ENCODE measurements around the gene NAA38. TPM values are rescaled to one million over a fixed set of nuclear protein-coding genes. Genes with fewer than 3 reads are reported as not detected.

Gene NAA38
- total RNA-seq, 4 donors from 2014 or later: 61.2 to 209 (median 68.2) TPM

- TF ChIP-seq CTCF (IDR thresholded peaks at IDR 0.05): peak in 1 of 3 donors; percentile 43
- ATAC-seq (ENCODE audit: low FRiP score): no peak
- no peak for DNase-seq (ENCODE audit: low spot score)
These were observed 5.5 kb upstream of the NAA38 start for GRCh38 chr17:7862692-7863437.

GRCh38 chr17:7859028-7859427 is 1.7 kb upstream of the NAA38 start:
- no peak for TF ChIP-seq CTCF (IDR thresholded peaks at IDR 0.05)
- DNase-seq (ENCODE audit: low spot score) (no peak), ATAC-seq (ENCODE audit: low FRiP score) (no peak)

DNA sequence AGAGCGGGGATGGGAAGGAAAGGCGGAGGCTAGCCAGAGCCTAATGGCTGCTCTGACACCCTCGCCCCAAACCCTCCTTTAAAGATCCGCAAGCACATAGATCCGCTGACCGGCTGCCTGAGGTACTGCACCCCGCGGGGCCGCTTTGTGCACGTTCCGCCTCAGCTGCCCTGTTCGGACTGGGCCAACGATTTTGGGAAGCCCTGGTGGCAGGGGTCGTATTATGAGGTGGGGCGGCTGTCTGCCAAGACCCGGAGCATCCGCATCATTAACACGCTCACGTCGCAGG is 1.1 kb upstream of the NAA38 start:
- TF ChIP-seq CTCF (IDR thresholded peaks at IDR 0.05): peak in 1 of 3 donors; percentile 16
- ATAC-seq (ENCODE audit: low FRiP score): peak; percentile 17

DNA sequence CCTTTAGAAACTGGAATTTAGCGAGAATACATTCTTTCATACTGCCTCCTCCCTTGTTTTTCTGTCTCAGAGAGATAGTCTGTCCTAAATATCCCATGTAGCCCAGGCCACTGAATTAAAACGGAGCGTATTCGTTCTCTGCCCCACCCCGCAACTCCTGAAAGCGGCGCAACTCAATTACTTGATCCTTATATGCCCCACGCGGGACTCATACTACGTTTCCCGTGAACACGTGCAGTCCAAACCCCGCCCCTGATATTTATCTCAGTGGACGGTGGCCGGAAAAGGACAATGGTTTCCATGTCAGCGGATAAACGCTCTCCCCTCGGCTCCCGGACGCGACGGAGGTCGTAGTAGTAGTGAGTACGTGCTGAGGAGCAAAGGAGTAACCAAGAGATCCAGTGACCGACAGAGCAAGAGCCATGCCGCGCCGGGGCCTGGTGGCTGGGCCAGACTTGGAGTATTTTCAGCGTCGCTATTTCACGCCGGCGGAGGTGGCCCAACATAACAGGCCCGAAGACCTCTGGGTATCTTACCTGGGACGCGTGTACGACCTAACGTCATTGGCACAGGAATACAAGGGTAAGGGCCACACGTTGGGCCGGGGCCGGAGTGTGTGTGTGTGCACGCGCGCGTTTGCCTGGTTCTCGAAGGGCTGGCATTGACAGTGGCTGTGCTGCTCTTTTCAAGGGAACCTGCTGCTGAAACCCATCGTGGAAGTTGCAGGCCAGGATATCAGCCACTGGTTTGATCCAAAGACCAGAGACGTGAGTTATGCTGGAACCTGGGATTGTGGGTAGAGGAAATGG is 558 bp upstream of the NAA38 start, which contains the start of gene CYB5D1:
Gene CYB5D1 (plus strand): TSS at position 291 of the 809 bp plus-strand sequence. CDS start 132 bp downstream, at position 423.
- DNase-seq (ENCODE audit: low spot score): peak; percentile 83
- no peak for TF ChIP-seq CTCF (IDR thresholded peaks at IDR 0.05)
- peak; percentile 44 for ATAC-seq (ENCODE audit: low FRiP score)

More for the DNA sequence above, 1.1 kb upstream of the NAA38 start:
- DNase-seq (ENCODE audit: low spot score): no peak

GRCh38 chr17:7856011-7856810 is 1.1 kb downstream of the NAA38 start:
- peak; percentile 1 for ATAC-seq (ENCODE audit: low FRiP score)

GRCh38 chr17:7855660-7856010 is 1.7 kb downstream of the NAA38 start:
- TF ChIP-seq CTCF (IDR thresholded peaks at IDR 0.05): no peak
- ATAC-seq (ENCODE audit: low FRiP score) (no peak), DNase-seq (ENCODE audit: low spot score) (no peak)

More at GRCh38 chr17:7856011-7856810, 1.1 kb downstream of the NAA38 start:
- TF ChIP-seq CTCF (IDR thresholded peaks at IDR 0.05): no peak
- DNase-seq (ENCODE audit: low spot score): no peak
